ENCODE measurements around the gene CACYBP. TPM values are rescaled to one million over a fixed set of nuclear protein-coding genes. Genes with fewer than 3 reads are reported as not detected.

Gene CACYBP
- total and polyA plus RNA-seq, 2 experiments from 2014 or later: 209 to 453 TPM

GRCh38 chr1:174982971-174983689 is 16.6 kb upstream of the CACYBP start (continued):
- TF ChIP-seq CTCF (conservative IDR thresholded peaks at IDR 0.05; ENCODE audit: low read depth in 2 of 2) (peak; percentile 52 to 87), REST (IDR thresholded peaks at IDR 0.05; ENCODE audit: unreplicated experiment) (no peak), EZH2 (IDR thresholded peaks at IDR 0.05; ENCODE audit: low read depth, unreplicated experiment) (no peak), JUNB (IDR thresholded peaks at IDR 0.05; ENCODE audit: unreplicated experiment) (no peak)

GRCh38 chr1:174984952-174985351 is 14.8 kb upstream of the CACYBP start:
- Mint-ChIP-seq H3K4me1 (no peaks in the 10 kb centered on the region; the same call in 2 of the 3 replicates), H3K27me3 (ENCODE audit: insufficient read depth, low read depth, poor library complexity) (peaks cover 2% of the 10 kb centered on the region), H3K36me3 (ENCODE audit: low read depth) (peaks cover 80% of the 10 kb centered on the region), H3K9me3 (no peaks in the 10 kb centered on the region), H3K27ac (no peak overlapping the region), H3K4me3 (no peak overlapping the region)
- Histone ChIP-seq H3K27ac (ENCODE audit: low read depth) (peak overlapping the region; percentile 51; the same call in 1 of the 2 replicates), H3K27me3 (ENCODE audit: insufficient read depth) (no peaks in the 10 kb centered on the region), H3K36me3 (ENCODE audit: insufficient read depth) (peaks cover 56% of the 10 kb centered on the region), H2AFZ (no peak overlapping the region), H3K79me2 (replicated peaks; ENCODE audit: insufficient read depth) (peaks cover 2% of the 10 kb centered on the region; the same call in 1 of the 2 replicates), H3K4me2 (no peak overlapping the region), H4K20me1 (replicated peaks; ENCODE audit: insufficient read depth) (no peaks in the 10 kb centered on the region), H3K4me1 (ENCODE audit: insufficient read depth) (no peaks in the 10 kb centered on the region), H3K4me3 (no peak overlapping the region), H3K9me2 (ENCODE audit: insufficient read depth) (no peaks in the 10 kb centered on the region), H3F3A (replicated peaks; ENCODE audit: low read depth) (peaks cover 22% of the 10 kb centered on the region; the same call in 1 of the 2 replicates)
- DNase-seq (ENCODE audit: low spot score): no peak
- ATAC-seq: no peak
- TF ChIP-seq EZH2 (IDR thresholded peaks at IDR 0.05; ENCODE audit: low read depth, unreplicated experiment) (no peak), JUNB (IDR thresholded peaks at IDR 0.05; ENCODE audit: unreplicated experiment) (no peak), ZNF331 (CRISPR knock-in tag; IDR thresholded peaks at IDR 0.05; ENCODE audit: low read depth) (no peak), CTCF (conservative IDR thresholded peaks at IDR 0.05; ENCODE audit: low read depth in 2 of 2) (no peak), ZNF114 (CRISPR knock-in tag; IDR thresholded peaks at IDR 0.05) (no peak), STAT1 (IDR thresholded peaks at IDR 0.05; ENCODE audit: unreplicated experiment) (no peak), POLR2AphosphoS5 (IDR thresholded peaks at IDR 0.05; ENCODE audit: low read depth) (no peak), CREB1 (CRISPR knock-in tag; IDR thresholded peaks at IDR 0.05; ENCODE audit: low read depth) (no peak), REST (IDR thresholded peaks at IDR 0.05; ENCODE audit: unreplicated experiment) (no peak), EZH2phosphoT487 (IDR thresholded peaks at IDR 0.05; ENCODE audit: unreplicated experiment) (no peak), NANOG (IDR thresholded peaks at IDR 0.05; ENCODE audit: borderline replicate concordance) (no peak)
